Measurements from ENCODE around the gene CYP3A5. TPM values are rescaled to one million over a fixed set of nuclear protein-coding genes. Genes with fewer than 3 reads are reported as not detected.

CYP3A5 gene
- total RNA-seq, 1 donor from 2014 or later, result 0.07 TPM

- peaks cover 16% of the 10 kb centered on the region for H3K27me3 Mint-ChIP-seq (ENCODE audit: low read depth, unreplicated experiment)
- TF ChIP-seq EZH2 (IDR thresholded peaks at IDR 0.05; ENCODE audit: insufficient read depth, low read length) (no peak), CTCF (IDR thresholded peaks at IDR 0.05; ENCODE audit: insufficient read depth, low read depth, low read length) (no peak)
- H3K27ac ChIP-seq (ENCODE audit: low read depth, low read length), result no peak overlapping the region
- no peaks in the 10 kb centered on the region for H3K9me3 ChIP-seq (ENCODE audit: insufficient read depth, low read depth, low read length)
- H3K4me1 Mint-ChIP-seq (ENCODE audit: low read depth, unreplicated experiment), result no peaks in the 10 kb centered on the region
- no peaks in the 10 kb centered on the region for H4K20me1 ChIP-seq (ENCODE audit: insufficient read depth, low read length)
- H3K27me3 ChIP-seq (ENCODE audit: insufficient read depth, low read length), result no peaks in the 10 kb centered on the region
- no peak overlapping the region for H3K9ac ChIP-seq (ENCODE audit: low read length)
- FAIRE-seq, result no peak
- H2AFZ ChIP-seq (ENCODE audit: low read depth, low read length), result no peak overlapping the region
- no peaks in the 10 kb centered on the region for H3K36me3 Mint-ChIP-seq (ENCODE audit: low read depth, unreplicated experiment)
- H3K79me2 ChIP-seq (ENCODE audit: insufficient read depth, low read length), result no peaks in the 10 kb centered on the region
- no peak overlapping the region for H3K4me3 ChIP-seq (ENCODE audit: insufficient read depth, low read depth, low read length)
- no peak overlapping the region for H3K4me3 Mint-ChIP-seq (ENCODE audit: unreplicated experiment)
- no peaks in the 10 kb centered on the region for H3K36me3 ChIP-seq (ENCODE audit: insufficient read depth, low read length)
- H3K4me2 ChIP-seq (ENCODE audit: low read length), result no peak overlapping the region
- H3K4me1 ChIP-seq (ENCODE audit: insufficient read depth, low read length), result no peaks in the 10 kb centered on the region
- DNase-seq (ENCODE audit: low read depth), result no peak
- H3K27ac Mint-ChIP-seq (ENCODE audit: unreplicated experiment), result no peak overlapping the region
- no peaks in the 10 kb centered on the region for H3K9me3 Mint-ChIP-seq (ENCODE audit: unreplicated experiment)
Observed at GRCh38 chr7:99720800-99721595, 41.2 kb upstream of the CYP3A5 start.

GRCh38 chr7:99719996-99720769, 40.4 kb upstream of the CYP3A5 start:
- H3K4me3 Mint-ChIP-seq (ENCODE audit: unreplicated experiment), result no peak overlapping the region
- Histone ChIP-seq H4K20me1 (ENCODE audit: insufficient read depth, low read length) (no peaks in the 10 kb centered on the region), H3K4me1 (ENCODE audit: insufficient read depth, low read length) (no peaks in the 10 kb centered on the region), H3K27ac (ENCODE audit: low read depth, low read length) (no peak overlapping the region), H3K4me2 (ENCODE audit: low read length) (no peak overlapping the region), H3K27me3 (ENCODE audit: insufficient read depth, low read length) (no peaks in the 10 kb centered on the region), H2AFZ (ENCODE audit: low read depth, low read length) (no peak overlapping the region), H3K9me3 (ENCODE audit: insufficient read depth, low read depth, low read length) (no peaks in the 10 kb centered on the region), H3K79me2 (ENCODE audit: insufficient read depth, low read length) (no peaks in the 10 kb centered on the region), H3K36me3 (ENCODE audit: insufficient read depth, low read length) (no peaks in the 10 kb centered on the region), H3K4me3 (ENCODE audit: insufficient read depth, low read depth, low read length) (no peak overlapping the region), H3K9ac (ENCODE audit: low read length) (no peak overlapping the region)
- H3K9me3 Mint-ChIP-seq (ENCODE audit: unreplicated experiment), result no peaks in the 10 kb centered on the region
- H3K27me3 Mint-ChIP-seq (ENCODE audit: low read depth, unreplicated experiment), result peaks cover 16% of the 10 kb centered on the region
- no peak for FAIRE-seq
- H3K36me3 Mint-ChIP-seq (ENCODE audit: low read depth, unreplicated experiment), result no peaks in the 10 kb centered on the region
- TF ChIP-seq EZH2 (IDR thresholded peaks at IDR 0.05; ENCODE audit: insufficient read depth, low read length), result no peak
- no peak overlapping the region for H3K27ac Mint-ChIP-seq (ENCODE audit: unreplicated experiment)
- no peak for DNase-seq (ENCODE audit: low read depth)
- H3K4me1 Mint-ChIP-seq (ENCODE audit: low read depth, unreplicated experiment), result no peaks in the 10 kb centered on the region

- no peak overlapping the region for H3K4me2 ChIP-seq (ENCODE audit: low read length)
- H3K36me3 ChIP-seq (ENCODE audit: insufficient read depth, low read length), result no peaks in the 10 kb centered on the region
- DNase-seq (ENCODE audit: low read depth) (no peak), FAIRE-seq (no peak)
- TF ChIP-seq EZH2 (IDR thresholded peaks at IDR 0.05; ENCODE audit: insufficient read depth, low read length), result no peak
- TF ChIP-seq CTCF (IDR thresholded peaks at IDR 0.05; ENCODE audit: insufficient read depth, low read depth, low read length), result no peak
- H3K27ac ChIP-seq (ENCODE audit: low read depth, low read length), result no peak overlapping the region
- H3K4me1 ChIP-seq (ENCODE audit: insufficient read depth, low read length), result no peaks in the 10 kb centered on the region
- H3K27me3 ChIP-seq (ENCODE audit: insufficient read depth, low read length), result no peaks in the 10 kb centered on the region
- no peaks in the 10 kb centered on the region for H3K36me3 Mint-ChIP-seq (ENCODE audit: low read depth, unreplicated experiment)
- H3K27ac Mint-ChIP-seq (ENCODE audit: unreplicated experiment), result no peak overlapping the region
- H4K20me1 ChIP-seq (ENCODE audit: insufficient read depth, low read length), result no peaks in the 10 kb centered on the region
- H3K79me2 ChIP-seq (ENCODE audit: insufficient read depth, low read length), result no peaks in the 10 kb centered on the region
- no peaks in the 10 kb centered on the region for H3K4me1 Mint-ChIP-seq (ENCODE audit: low read depth, unreplicated experiment)
- no peak overlapping the region for H3K4me3 Mint-ChIP-seq (ENCODE audit: unreplicated experiment)
- no peak overlapping the region for H3K9ac ChIP-seq (ENCODE audit: low read length)
- H3K9me3 ChIP-seq (ENCODE audit: insufficient read depth, low read depth, low read length), result no peaks in the 10 kb centered on the region
- peaks cover 2% of the 10 kb centered on the region for H3K27me3 Mint-ChIP-seq (ENCODE audit: low read depth, unreplicated experiment)
- H3K9me3 Mint-ChIP-seq (ENCODE audit: unreplicated experiment), result no peaks in the 10 kb centered on the region
- no peak overlapping the region for H3K4me3 ChIP-seq (ENCODE audit: insufficient read depth, low read depth, low read length)
- H2AFZ ChIP-seq (ENCODE audit: low read depth, low read length), result no peak overlapping the region
Observed at GRCh38 chr7:99713995-99714570, 34.3 kb upstream of the CYP3A5 start.
